Measurements from ENCODE around the gene MT1E. TPM values are rescaled to one million over a fixed set of nuclear protein-coding genes. Genes with fewer than 3 reads are reported as not detected.

MT1E gene
- total and polyA plus RNA-seq, 2 of the 13 experiments (the other 11 are each of a cell fraction or from before 2014, with no cell fraction given) = 110 to 1,072 TPM

DNA sequence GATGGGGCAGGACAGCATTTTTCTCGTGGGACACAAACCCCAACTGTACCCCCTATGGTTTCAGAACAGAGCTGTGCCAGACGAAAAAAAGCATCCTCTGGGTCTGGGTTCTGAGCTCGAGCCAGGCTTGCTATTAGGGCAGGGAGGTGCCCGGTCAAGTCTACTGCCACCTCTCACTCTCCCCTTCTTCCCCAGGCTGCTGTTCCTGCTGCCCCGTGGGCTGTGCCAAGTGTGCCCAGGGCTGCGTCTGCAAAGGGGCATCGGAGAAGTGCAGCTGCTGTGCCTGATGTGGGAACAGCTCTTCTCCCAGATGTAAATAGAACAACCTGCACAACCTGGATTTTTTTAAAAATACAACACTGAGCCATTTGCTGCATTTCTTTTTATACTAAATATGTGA lies 1.1 kb downstream of the MT1E start:
- no peaks in the 10 kb centered on the region for H3K36me3 ChIP-seq (replicated peaks in 1 of 2; ENCODE audit: control insufficient read depth in 1 of 2, insufficient read depth in 2 of 2, low read length in 2 of 2)
- BruUV-seq (replicated peaks) = no TSS peak
- no peak overlapping the region for H2AFZ ChIP-seq (ENCODE audit: low read length)
- 60% methylated on average over 7 of the region's 7 CpGs for WGBS (ENCODE audit: low lambda C conversion rate)
- FAIRE-seq (no peak), DNase-seq (ENCODE audit: low spot score) (no peak), ATAC-seq (no peak)
- intact Hi-C loops (cut with micrococcal nuclease; ENCODE audit: unreplicated experiment) = loop anchor here (2.0 kb wide), 1 partner anchor 18 kb away; the partner anchor contains the start of gene MT2A
- no peak overlapping the region for H3K27ac ChIP-seq (ENCODE audit: extremely low read length, insufficient read depth, low read length)
- peaks cover 0 to 43% of the 10 kb centered on the region in 2 experiments; a peak in 4 of 5 replicates for H3K27me3 ChIP-seq (ENCODE audit: control insufficient read depth in 1 of 2, insufficient read depth in 2 of 2, low read length in 2 of 2)
- H4K20me1 ChIP-seq (ENCODE audit: insufficient read depth, low read length) = no peaks in the 10 kb centered on the region
- CTCF ChIA-PET (ENCODE audit: low intra/inter-chr PET ratio, low total read pairs) = no interaction called here
- H3K4me3 ChIP-seq (replicated peaks in 1 of 3; ENCODE audit: insufficient read depth in 1 of 3, low read depth in 2 of 3, low read length in 3 of 3) = peak overlapping the region; percentile 19 to 88 (median 72); a peak in 3 of 6 replicates
- H3K79me2 ChIP-seq (ENCODE audit: insufficient read depth, low read length) = no peaks in the 10 kb centered on the region
- H3K9me3 ChIP-seq (ENCODE audit: low read length) = no peaks in the 10 kb centered on the region
- in situ Hi-C loops (cut with HindIII; ENCODE audit: extremely low pct_ligation_motif_present, low pct_unique_long_range_greater_than_20kb) = no loop called here
- no peak overlapping the region for H3K9ac ChIP-seq (ENCODE audit: insufficient read depth, low read depth, low read length)
- peak overlapping the region; percentile 97; the same call in 1 of the 2 replicates for H3K4me2 ChIP-seq (ENCODE audit: low read depth, low read length)
- POLR2A ChIA-PET = interaction anchor here (1.6 to 4.8 kb wide), 5 partner anchors 12 to 31 kb away, joined by 4 to 83 read pairs (median 10); partner anchors contain the start of genes MT1F and MT2A
- H3K4me1 ChIP-seq (ENCODE audit: insufficient read depth, low read length) = peaks cover 57% of the 10 kb centered on the region
- TF ChIP-seq HNRNPL (IDR thresholded peaks at IDR 0.05; ENCODE audit: low read depth, low read length) (0 out of 2 replicates have a peak, but pooled peaks have one; percentile 49), CREBL2 (CRISPR knock-in tag; IDR thresholded peaks at IDR 0.05; ENCODE audit: borderline replicate concordance) (no peak), ZKSCAN5 (CRISPR knock-in tag; IDR thresholded peaks at IDR 0.05) (no peak), MLLT10 (CRISPR knock-in tag; IDR thresholded peaks at IDR 0.05) (no peak), FOXP1 (IDR thresholded peaks at IDR 0.05) (no peak), FOXP1 (CRISPR knock-in tag; IDR thresholded peaks at IDR 0.05) (no peak), CHD2 (IDR thresholded peaks at IDR 0.05; ENCODE audit: low read depth, low read length) (no peak), ZMYM3 (CRISPR knock-in tag; IDR thresholded peaks at IDR 0.05) (no peak), AGO2 (optimal IDR thresholded peaks at IDR 0.05; ENCODE audit: low read depth, low read length) (no peak), XRCC5 (optimal IDR thresholded peaks at IDR 0.05; ENCODE audit: low read length) (no peak), ZNF12 (CRISPR knock-in tag; IDR thresholded peaks at IDR 0.05) (no peak), BORCS8-MEF2B (CRISPR knock-in tag; IDR thresholded peaks at IDR 0.05) (no peak), NFYC (CRISPR knock-in tag; IDR thresholded peaks at IDR 0.05) (no peak), ZNF207 (IDR thresholded peaks at IDR 0.05; ENCODE audit: borderline replicate concordance) (no peak), ZBTB4 (CRISPR knock-in tag; IDR thresholded peaks at IDR 0.05; ENCODE audit: borderline replicate concordance) (0 out of 2 replicates have a peak, but pooled peaks have one; percentile 8)
- TF ChIP-seq, protein P1, sequence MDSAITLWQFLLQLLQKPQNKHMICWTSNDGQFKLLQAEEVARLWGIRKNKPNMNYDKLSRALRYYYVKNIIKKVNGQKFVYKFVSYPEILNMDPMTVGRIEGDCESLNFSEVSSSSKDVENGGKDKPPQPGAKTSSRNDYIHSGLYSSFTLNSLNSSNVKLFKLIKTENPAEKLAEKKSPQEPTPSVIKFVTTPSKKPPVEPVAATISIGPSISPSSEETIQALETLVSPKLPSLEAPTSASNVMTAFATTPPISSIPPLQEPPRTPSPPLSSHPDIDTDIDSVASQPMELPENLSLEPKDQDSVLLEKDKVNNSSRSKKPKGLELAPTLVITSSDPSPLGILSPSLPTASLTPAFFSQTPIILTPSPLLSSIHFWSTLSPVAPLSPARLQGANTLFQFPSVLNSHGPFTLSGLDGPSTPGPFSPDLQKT (CRISPR knock-in tag; IDR thresholded peaks at IDR 0.05; ENCODE audit: borderline replicate concordance) = no peak
- TF ChIP-seq, protein P2, sequence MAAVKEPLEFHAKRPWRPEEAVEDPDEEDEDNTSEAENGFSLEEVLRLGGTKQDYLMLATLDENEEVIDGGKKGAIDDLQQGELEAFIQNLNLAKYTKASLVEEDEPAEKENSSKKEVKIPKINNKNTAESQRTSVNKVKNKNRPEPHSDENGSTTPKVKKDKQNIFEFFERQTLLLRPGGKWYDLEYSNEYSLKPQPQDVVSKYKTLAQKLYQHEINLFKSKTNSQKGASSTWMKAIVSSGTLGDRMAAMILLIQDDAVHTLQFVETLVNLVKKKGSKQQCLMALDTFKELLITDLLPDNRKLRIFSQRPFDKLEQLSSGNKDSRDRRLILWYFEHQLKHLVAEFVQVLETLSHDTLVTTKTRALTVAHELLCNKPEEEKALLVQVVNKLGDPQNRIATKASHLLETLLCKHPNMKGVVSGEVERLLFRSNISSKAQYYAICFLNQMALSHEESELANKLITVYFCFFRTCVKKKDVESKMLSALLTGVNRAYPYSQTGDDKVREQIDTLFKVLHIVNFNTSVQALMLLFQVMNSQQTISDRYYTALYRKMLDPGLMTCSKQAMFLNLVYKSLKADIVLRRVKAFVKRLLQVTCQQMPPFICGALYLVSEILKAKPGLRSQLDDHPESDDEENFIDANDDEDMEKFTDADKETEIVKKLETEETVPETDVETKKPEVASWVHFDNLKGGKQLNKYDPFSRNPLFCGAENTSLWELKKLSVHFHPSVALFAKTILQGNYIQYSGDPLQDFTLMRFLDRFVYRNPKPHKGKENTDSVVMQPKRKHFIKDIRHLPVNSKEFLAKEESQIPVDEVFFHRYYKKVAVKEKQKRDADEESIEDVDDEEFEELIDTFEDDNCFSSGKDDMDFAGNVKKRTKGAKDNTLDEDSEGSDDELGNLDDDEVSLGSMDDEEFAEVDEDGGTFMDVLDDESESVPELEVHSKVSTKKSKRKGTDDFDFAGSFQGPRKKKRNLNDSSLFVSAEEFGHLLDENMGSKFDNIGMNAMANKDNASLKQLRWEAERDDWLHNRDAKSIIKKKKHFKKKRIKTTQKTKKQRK (IDR thresholded peaks at IDR 0.05; ENCODE audit: low read length) = no peak
- TF ChIP-seq, protein P3, sequence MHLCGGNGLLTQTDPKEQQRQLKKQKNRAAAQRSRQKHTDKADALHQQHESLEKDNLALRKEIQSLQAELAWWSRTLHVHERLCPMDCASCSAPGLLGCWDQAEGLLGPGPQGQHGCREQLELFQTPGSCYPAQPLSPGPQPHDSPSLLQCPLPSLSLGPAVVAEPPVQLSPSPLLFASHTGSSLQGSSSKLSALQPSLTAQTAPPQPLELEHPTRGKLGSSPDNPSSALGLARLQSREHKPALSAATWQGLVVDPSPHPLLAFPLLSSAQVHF (CRISPR knock-in tag; IDR thresholded peaks at IDR 0.05) = no peak

All from HepG2 (cell line).